GM10847 (cell line): ENCODE results near the gene PTGDR.

Experiments used
- POLR2A ChIP-seq: IDR thresholded peaks from 2 replicates; pipeline ENCODE4 v1.6.1; 2011; ENCODE audit not compliant: insufficient read length; ENCODE audit errors: extremely low read depth

The PTGDR gene

DNA sequence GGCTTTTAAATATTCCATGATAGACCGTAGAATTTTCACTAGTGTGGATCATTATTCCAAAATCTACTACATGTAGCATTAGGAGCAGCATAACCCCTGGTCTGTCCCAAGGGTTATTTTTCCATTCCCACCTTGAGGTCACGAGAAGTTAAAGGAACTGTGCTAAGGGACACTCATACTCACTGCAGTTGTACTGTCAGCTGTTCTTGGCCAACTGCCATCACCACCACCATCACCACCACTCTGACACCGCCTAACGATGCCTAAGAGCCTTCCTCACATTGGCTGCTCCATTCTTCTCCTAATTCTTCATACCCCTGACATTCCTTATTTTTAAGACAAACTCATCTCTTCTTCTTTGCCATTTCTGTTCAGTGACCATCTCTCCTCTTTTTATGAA is 13.4 kb upstream of the PTGDR start:
- TF ChIP-seq POLR2A = no peak

GRCh38 chr14:52258783-52259182 is 8.7 kb upstream of the PTGDR start:
- no peak for TF ChIP-seq POLR2A

DNA sequence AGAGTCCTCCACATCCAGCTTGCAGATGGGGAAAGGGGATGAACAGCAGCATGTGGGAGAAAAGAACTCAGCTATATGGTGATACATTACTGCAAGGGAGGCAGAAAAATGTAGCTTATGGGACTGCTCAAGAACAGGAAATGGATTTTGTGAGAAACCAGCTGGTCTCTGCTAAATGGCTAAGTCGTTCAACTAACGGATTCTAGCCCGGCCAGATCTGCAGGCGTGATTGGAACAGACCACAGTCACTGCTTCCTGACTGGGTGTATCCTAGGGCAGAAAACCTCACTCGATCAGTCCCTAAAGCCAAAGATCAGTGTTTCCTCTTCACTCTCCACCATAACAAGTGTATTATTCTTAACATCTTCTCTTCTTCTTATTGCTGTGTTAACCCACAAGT is 8.1 kb upstream of the PTGDR start:
- no peak for TF ChIP-seq POLR2A

DNA sequence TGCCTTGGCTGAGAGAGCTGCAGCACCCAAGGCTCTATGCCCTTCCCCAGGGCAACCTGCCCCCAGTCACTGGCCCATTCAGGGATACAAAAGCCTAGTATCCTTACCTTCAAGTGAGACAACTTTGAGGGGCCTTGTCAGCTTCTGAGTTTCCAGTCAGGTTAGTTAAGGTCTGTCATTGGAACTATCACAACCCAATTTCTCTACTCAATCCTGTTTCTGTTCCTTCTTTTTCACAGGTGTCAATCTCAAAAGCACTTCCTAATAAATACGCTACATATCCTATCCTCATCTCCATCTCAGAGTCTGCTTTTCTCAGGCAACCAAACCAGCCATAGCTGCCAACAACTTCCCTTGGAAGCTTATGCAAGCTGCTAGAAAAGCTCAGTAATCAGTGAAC is 4.9 kb upstream of the PTGDR start:
- no peak for TF ChIP-seq POLR2A

- no peak for TF ChIP-seq POLR2A
Measured at GRCh38 chr14:52263190-52263589, 4.3 kb upstream of the PTGDR start.

DNA sequence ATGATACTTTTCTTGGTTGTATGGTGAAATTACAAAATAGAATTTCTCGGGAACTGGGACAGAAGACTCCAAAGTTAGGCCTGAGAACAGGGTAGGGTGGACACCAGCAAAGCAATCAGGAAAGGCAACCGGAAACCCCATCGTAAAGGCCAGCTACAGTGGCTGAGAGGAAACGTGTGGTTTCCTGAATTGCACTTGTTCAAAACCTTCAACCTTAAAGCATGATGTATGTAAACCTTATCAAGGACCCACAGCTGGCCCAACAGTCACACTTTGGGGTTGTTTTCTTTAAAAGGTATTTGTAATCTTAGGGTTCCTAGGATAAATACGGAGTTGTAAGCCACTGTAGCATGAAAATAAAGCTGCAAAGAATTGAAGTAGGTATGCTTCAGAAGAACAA is 2.2 kb upstream of the PTGDR start:
- TF ChIP-seq POLR2A = no peak

DNA sequence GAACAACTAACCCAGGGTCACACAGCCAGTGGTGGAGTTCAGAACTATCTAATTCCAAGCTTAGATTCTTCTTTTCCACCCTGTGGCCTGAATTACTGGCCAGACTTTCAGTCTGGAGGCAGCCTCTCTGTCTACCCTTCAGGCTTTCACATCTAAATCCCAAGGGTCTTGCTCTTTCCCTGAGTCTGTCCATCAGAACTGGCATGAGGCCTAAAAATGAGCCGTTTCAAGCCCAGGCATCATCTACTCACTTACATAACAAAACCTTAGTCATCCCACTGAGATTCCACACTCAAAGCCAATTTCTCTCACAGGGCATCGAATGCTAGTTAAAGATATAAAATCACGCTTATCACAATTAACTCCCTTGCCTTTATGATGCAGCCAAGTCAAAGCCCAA is 1.3 kb upstream of the PTGDR start:
- TF ChIP-seq POLR2A = no peak

DNA sequence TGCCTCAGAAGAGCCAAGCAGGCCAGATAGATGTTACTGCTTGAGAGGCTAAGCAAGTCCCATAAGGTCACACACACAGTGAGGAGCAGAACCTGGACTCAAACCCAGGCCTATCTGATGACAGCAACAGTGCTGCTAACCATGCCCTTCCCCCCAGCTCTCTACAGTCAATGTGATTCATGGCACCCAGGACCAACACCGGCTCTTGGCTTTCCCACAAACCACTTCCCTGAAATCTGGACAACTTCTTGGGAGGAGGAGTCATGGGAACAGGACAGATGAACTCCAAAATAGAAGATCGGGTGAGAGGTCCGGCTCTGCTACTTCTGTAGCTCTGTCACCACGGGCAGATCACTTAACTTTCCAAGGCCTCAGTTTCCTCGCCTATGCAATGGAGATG is 716 bp upstream of the PTGDR start:
- TF ChIP-seq POLR2A = no peak

DNA sequence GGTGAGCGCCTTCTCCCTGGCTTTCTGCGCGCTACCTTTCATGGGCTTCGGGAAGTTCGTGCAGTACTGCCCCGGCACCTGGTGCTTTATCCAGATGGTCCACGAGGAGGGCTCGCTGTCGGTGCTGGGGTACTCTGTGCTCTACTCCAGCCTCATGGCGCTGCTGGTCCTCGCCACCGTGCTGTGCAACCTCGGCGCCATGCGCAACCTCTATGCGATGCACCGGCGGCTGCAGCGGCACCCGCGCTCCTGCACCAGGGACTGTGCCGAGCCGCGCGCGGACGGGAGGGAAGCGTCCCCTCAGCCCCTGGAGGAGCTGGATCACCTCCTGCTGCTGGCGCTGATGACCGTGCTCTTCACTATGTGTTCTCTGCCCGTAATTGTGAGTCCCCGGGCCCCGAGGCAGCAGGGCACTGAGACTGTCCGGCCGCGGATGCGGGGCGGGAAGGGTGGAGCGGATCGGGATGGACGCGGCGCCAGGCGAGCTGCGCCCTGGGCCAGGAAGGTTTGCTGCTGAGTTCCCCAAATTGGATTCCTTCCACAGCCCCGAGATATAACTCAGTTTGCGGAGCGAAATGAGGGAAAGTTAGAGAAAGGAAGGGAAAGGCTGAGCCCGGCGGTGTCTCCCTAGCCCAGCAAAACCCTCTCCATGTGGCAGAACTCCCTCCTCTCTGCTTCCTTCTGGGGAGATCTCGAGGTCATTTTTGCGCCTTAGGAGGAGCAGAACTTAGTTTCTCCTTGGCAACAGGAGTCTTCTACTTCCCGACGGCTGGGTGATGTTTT is 972 bp downstream of the PTGDR start:
- no peak for TF ChIP-seq POLR2A

- TF ChIP-seq POLR2A = no peak
Measured at GRCh38 chr14:52269100-52269499, 1.6 kb downstream of the PTGDR start.

DNA sequence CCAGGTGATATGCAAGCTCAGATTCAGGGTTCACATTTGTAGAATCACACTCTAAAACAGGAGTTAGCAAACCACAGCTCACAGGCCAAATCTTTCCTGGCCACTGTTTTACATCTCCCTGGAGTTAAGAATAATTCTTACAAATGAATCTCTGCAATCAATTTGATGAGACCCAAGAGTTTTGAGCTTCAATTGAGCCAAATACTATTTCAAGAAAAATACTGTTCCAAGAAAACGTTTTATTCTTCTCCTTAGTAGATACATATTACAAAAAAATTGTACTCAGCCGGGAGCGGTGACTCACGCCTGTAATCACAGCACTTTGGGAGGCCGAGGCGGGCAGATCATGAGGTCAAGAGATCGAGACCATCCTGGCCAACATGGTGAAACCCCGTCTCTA is 2.5 kb downstream of the PTGDR start:
- TF ChIP-seq POLR2A = no peak

GRCh38 chr14:52271538-52271937 is 4.0 kb downstream of the PTGDR start:
- no peak for TF ChIP-seq POLR2A

GRCh38 chr14:52272375-52272774 is 4.9 kb downstream of the PTGDR start:
- no peak for TF ChIP-seq POLR2A

DNA sequence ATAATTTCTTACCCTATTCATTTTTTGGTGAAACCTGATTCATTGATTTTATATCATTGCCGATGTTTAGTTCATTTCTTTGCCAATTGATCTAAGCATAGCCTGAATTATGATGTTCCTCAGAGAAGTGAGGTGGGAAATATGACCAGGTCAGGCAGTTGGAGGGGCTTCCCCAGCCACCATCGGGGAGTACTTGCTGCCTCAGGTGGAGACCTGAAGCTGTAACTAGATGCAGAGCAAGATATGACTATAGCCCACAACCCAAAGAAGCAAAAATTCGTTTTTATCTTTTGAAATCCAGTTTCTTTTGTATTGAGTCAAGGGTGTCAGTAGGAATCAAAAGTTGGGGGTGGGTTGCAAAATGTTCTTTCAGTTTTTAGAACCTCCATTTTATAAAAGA is 7.9 kb downstream of the PTGDR start:
- no peak for TF ChIP-seq POLR2A

GRCh38 chr14:52277552-52277951 is 10.1 kb downstream of the PTGDR start:
- TF ChIP-seq POLR2A = no peak

- TF ChIP-seq POLR2A = no peak
Measured at GRCh38 chr14:52279408-52279807, 11.9 kb downstream of the PTGDR start.

- TF ChIP-seq POLR2A = no peak
Measured at GRCh38 chr14:52283099-52283498, 15.6 kb downstream of the PTGDR start.

GRCh38 chr14:52286661-52287649 is 19.5 kb downstream of the PTGDR start:
- no peak for TF ChIP-seq POLR2A
